Upper lobe of left lung (tissue), 6 donors: ENCODE measurements around the gene MCCD1. TPM values are rescaled to one million over a fixed set of nuclear protein-coding genes. Genes with fewer than 3 reads are reported as not detected.

Source experiments
- ATAC-seq, 2 donors: fragments of 200-7000 bp; cut with Tn5 transposase; one replicate each; pipeline ENCODE4 v1.9.1; 2022; ENCODE audit warnings: mild to moderate bottlenecking in 2 of 2, moderate library complexity in 2 of 2; ENCODE audit not compliant: low FRiP score in 2 of 2
- DNase-seq, 2 donors: peaks; one replicate each; pipeline ENCODE4 v3.0.0-alpha.2; 2019 to 2020
- H3K27ac ChIP-seq, 4 donors: fragments of 200-600 bp; sonication (generic); one replicate each; pipeline ENCODE4 v1.5.1; 2016 to 2019
- H3K27me3 ChIP-seq, 4 donors: fragments of 200-600 bp; sonication (generic); one replicate each; pipeline ENCODE4 v1.5.1; 2017 to 2019
- H3K36me3 ChIP-seq, 4 donors: fragments of 200-600 bp; sonication (generic); one replicate each; pipeline ENCODE4 v1.5.1; 2016 to 2019
- H3K4me1 ChIP-seq, 4 donors: fragments of 200-600 bp; sonication (generic); one replicate each; pipeline ENCODE4 v1.5.1; 2018 to 2019
- H3K4me3 ChIP-seq, 4 donors: fragments of 200-600 bp; sonication (generic); one replicate each; pipeline ENCODE4 v1.5.1; 2017 to 2019; ENCODE audit warnings: mild to moderate bottlenecking in 2 of 4, moderate library complexity in 1 of 4
- H3K9me3 ChIP-seq, 4 donors: fragments of 200-600 bp; sonication (generic); one replicate each; pipeline ENCODE4 v1.5.1; 2018 to 2019
- CTCF ChIP-seq, 6 experiments: fragments of 450-650 bp in 4 of 6; fragments of 200-600 bp in 2 of 6; sonication (generic) in 2 of 6; IDR thresholded peaks; one replicate each; pipeline ENCODE4 v1.5.1; 2016 to 2019; ENCODE audit warnings: antibody characterized with exemption in 6 of 6
- EP300 ChIP-seq, 4 donors: sonication (generic); formaldehyde crosslinking; IDR thresholded peaks; one replicate each; pipeline ENCODE4 v1.5.1; 2017; ENCODE audit warnings: antibody characterized with exemption in 4 of 4, control low read depth in 2 of 4
- POLR2A ChIP-seq, 4 donors: fragments of 450-650 bp; IDR thresholded peaks; one replicate each; pipeline ENCODE4 v1.5.1; 2016 to 2017; ENCODE audit warnings: antibody characterized with exemption in 4 of 4, mild to moderate bottlenecking in 2 of 4
- POLR2AphosphoS5 ChIP-seq, 2 donors: sonication (generic); formaldehyde crosslinking; IDR thresholded peaks; one replicate each; pipeline ENCODE4 v1.5.1; 2017; ENCODE audit warnings: antibody characterized with exemption in 2 of 2
- WGBS, 2 donors: methylation state at CpG; one replicate each; pipeline ENCODE4 v1.1.5; 2017 to 2018; 5-methylcytosine and 5-hydroxymethylcytosine counted together
- total RNA-seq, 6 donors: library from RNA; depleted of rRNA in 4 of 6; stranded (reverse); fragments of >200 nt in 4 of 6; gene quantifications; one replicate each; pipeline versions ENCODE4 v1.1.0 to v1.2.1, GENCODE V29; 2016 to 2021
- donor health status: DM: no; HTN: no; CAD: no; lungs with moderate emphysema.
- donor health status: DM: no; HTN: yes; CAD: no; lungs with severe emphysema.

MCCD1 gene
- not detected for total RNA-seq

GRCh38 chr6:31528821-31529328 lies at the start of gene MCCD1:
Gene MCCD1, plus strand, starts transcription at chr6:31528962. Its CDS starts 53 bp downstream, at chr6:31529015.
- 68 to 82% methylated on average over 2 to 7 of the region's 7 CpGs for WGBS, 2 donors
- H3K27me3 ChIP-seq, result no peaks in the 10 kb centered on the region
- H3K36me3 ChIP-seq, result peaks cover 23 to 50% (median 44%) of the 10 kb centered on the region in 4 donors
- no peaks in the 10 kb centered on the region for H3K9me3 ChIP-seq
- H3K4me1 ChIP-seq, result peaks cover 0 to 12% (median 3%) of the 10 kb centered on the region in 4 donors
- H3K4me3 ChIP-seq, result no peak within 1 kb of the TSS
- TF ChIP-seq CTCF (IDR thresholded peaks at IDR 0.05) (no peak), POLR2A (IDR thresholded peaks at IDR 0.05) (no peak)
- no peak within 1 kb of the TSS for H3K27ac ChIP-seq
- peak in 1 of 2 donors; percentile 50 for DNase-seq
- ATAC-seq, result peak; percentile 40 to 54

GRCh38 chr6:31479151-31479932 lies 49.4 kb upstream of the MCCD1 start:
- 88 to 92% methylated on average over 5 of the region's 5 CpGs for WGBS, 2 donors
- Histone ChIP-seq H3K27me3 (no peaks in the 10 kb centered on the region), H3K4me1 (no peaks in the 10 kb centered on the region), H3K4me3 (no peak overlapping the region), H3K27ac (no peak overlapping the region), H3K9me3 (no peaks in the 10 kb centered on the region), H3K36me3 (no peaks in the 10 kb centered on the region)
- no peak for ATAC-seq
- no peak for DNase-seq
- TF ChIP-seq EP300 (IDR thresholded peaks at IDR 0.05), result no peak
- no peak for TF ChIP-seq POLR2AphosphoS5 (IDR thresholded peaks at IDR 0.05)
- no peak for TF ChIP-seq POLR2A (IDR thresholded peaks at IDR 0.05)

GRCh38 chr6:31479933-31480535 lies 48.7 kb upstream of the MCCD1 start:
- no peaks in the 10 kb centered on the region for H3K9me3 ChIP-seq
- 59 to 70% methylated on average over 2 to 3 of the region's 3 CpGs for WGBS, 2 donors
- TF ChIP-seq EP300 (IDR thresholded peaks at IDR 0.05), result no peak
- TF ChIP-seq POLR2A (IDR thresholded peaks at IDR 0.05), result no peak
- TF ChIP-seq CTCF (IDR thresholded peaks at IDR 0.05), result no peak
- TF ChIP-seq POLR2AphosphoS5 (IDR thresholded peaks at IDR 0.05), result no peak
- H3K4me3 ChIP-seq, result no peak overlapping the region
- DNase-seq, result no peak
- ATAC-seq, result no peak
- H3K27ac ChIP-seq, result no peak overlapping the region
- H3K36me3 ChIP-seq, result no peaks in the 10 kb centered on the region
- no peaks in the 10 kb centered on the region for H3K27me3 ChIP-seq
- no peaks in the 10 kb centered on the region for H3K4me1 ChIP-seq

- no peaks in the 10 kb centered on the region for H3K9me3 ChIP-seq
- no peak overlapping the region for H3K4me3 ChIP-seq
- no peak overlapping the region for H3K27ac ChIP-seq
- H3K27me3 ChIP-seq, result no peaks in the 10 kb centered on the region
- no peak for TF ChIP-seq POLR2A (IDR thresholded peaks at IDR 0.05)
- no peak for TF ChIP-seq EP300 (IDR thresholded peaks at IDR 0.05)
- no peak for TF ChIP-seq POLR2AphosphoS5 (IDR thresholded peaks at IDR 0.05)
- no peak for TF ChIP-seq CTCF (IDR thresholded peaks at IDR 0.05)
- ATAC-seq, result no peak
- WGBS, 2 donors, result 85 to 90% methylated on average over 11 of the region's 11 CpGs
- no peaks in the 10 kb centered on the region for H3K36me3 ChIP-seq
- H3K4me1 ChIP-seq, result no peaks in the 10 kb centered on the region
- DNase-seq, result no peak
These were observed 48.2 kb upstream of the MCCD1 start for GRCh38 chr6:31480574-31480973.

- no peaks in the 10 kb centered on the region for H3K4me1 ChIP-seq
- no peaks in the 10 kb centered on the region for H3K9me3 ChIP-seq
- no peaks in the 10 kb centered on the region for H3K27me3 ChIP-seq
- WGBS, 2 donors, result 64 to 72% methylated on average over 2 of the region's 2 CpGs
- no peak overlapping the region for H3K4me3 ChIP-seq
- H3K27ac ChIP-seq, result no peak overlapping the region
- no peak for ATAC-seq
- no peak for TF ChIP-seq EP300 (IDR thresholded peaks at IDR 0.05)
- no peak for TF ChIP-seq CTCF (IDR thresholded peaks at IDR 0.05)
- no peak for TF ChIP-seq POLR2A (IDR thresholded peaks at IDR 0.05)
- no peak for TF ChIP-seq POLR2AphosphoS5 (IDR thresholded peaks at IDR 0.05)
- H3K36me3 ChIP-seq, result no peaks in the 10 kb centered on the region
- DNase-seq, result no peak
These were observed 45.4 kb upstream of the MCCD1 start for GRCh38 chr6:31483392-31483791.
